HCT116 (cell line): ENCODE data around the gene WWTR1. TPM values are rescaled to one million over a fixed set of nuclear protein-coding genes. Genes with fewer than 3 reads are reported as not detected.

Source experiments
- ATAC-seq: fragments of 200-7000 bp; cut with Tn5 transposase; 2 replicates; pipeline ENCODE4 v1.9.1; 2020; ENCODE audit warnings: mild to moderate bottlenecking, moderate library complexity
- BruUV-seq: library from RNA; stranded (reverse); fragments of 400-500 nt; replicated peaks from 2 replicates; lab custom pipeline; 2021; lab: Mats Ljungman, UMichigan
- CTCF ChIA-PET: fragments of 300-600 bp; sonication (Branson Sonifier 250); formaldehyde crosslinking; loops from one replicate; lab custom pipeline; 2021; ENCODE audit warnings: antibody characterized with exemption; lab: Charles Lee
- POLR2A ChIA-PET: fragments of 300-600, 350-600 bp; sonication (Branson Sonifier 250); formaldehyde crosslinking; loops from one replicate; lab custom pipeline; 2021; ENCODE audit warnings: antibody characterized with exemption; lab: Charles Lee
- RAD21 ChIA-PET, 2 experiments: fragments of 300-600 bp; sonication (Branson Sonifier 250); formaldehyde crosslinking; loops; one replicate each; lab custom pipeline; 2023; ENCODE audit warnings: low total read pairs in 2 of 2; ENCODE audit not compliant: uncharacterized antibody in 2 of 2, unreplicated experiment in 2 of 2, low non-redundant PET in 1 of 2; lab: Charles Lee
- DNase-seq: peaks from one replicate; pipeline ENCODE4 v3.0.0-alpha.2; 2010; ENCODE audit warnings: low read depth, low spot score
- H2AFZ ChIP-seq: fragments of 200-600 bp; shearing (Covaris generic), sonication (generic); 2 replicates; pipeline ENCODE4 v1.6.1; 2017; ENCODE audit warnings: low read depth, mixed run types, mixed read lengths, antibody characterized with exemption, low read length; ENCODE audit not compliant: poor library complexity, severe bottlenecking
- H3K27ac ChIP-seq: 2 replicates; pipeline ENCODE4 v1.5.1; 2012; ENCODE audit warnings: low read depth, low read length
- H3K27me3 ChIP-seq: fragments of 200-600 bp; sonication (generic); 2 replicates; pipeline ENCODE4 v1.6.1; 2016; ENCODE audit warnings: mixed run types, low read length, mixed read lengths; ENCODE audit not compliant: insufficient read depth
- H3K36me3 ChIP-seq, 2 experiments: fragments of 200-500 bp in 1 of 2; fragments of 200-600 bp in 1 of 2; sonication (Bioruptor generic) in 1 of 2; sonication (generic) in 1 of 2; 2 replicates each; pipeline versions ENCODE4 v1.5.1 to v1.6.1; 2014 to 2016; ENCODE audit warnings: low read length in 2 of 2, inconsistent platforms in 1 of 2, mixed read lengths in 1 of 2, mixed run types in 1 of 2; ENCODE audit not compliant: insufficient read depth in 2 of 2, control insufficient read depth in 1 of 2
- H3K4me1 ChIP-seq, 2 experiments: fragments of 200-600 bp in 1 of 2; sonication (generic) in 1 of 2; 2 replicates each; pipeline versions ENCODE4 v1.5.1 to v1.6.1; 2012 to 2017; ENCODE audit warnings: low read length in 2 of 2, inconsistent platforms in 1 of 2, mild to moderate bottlenecking in 1 of 2, mixed read lengths in 1 of 2, mixed run types in 1 of 2, moderate library complexity in 1 of 2; ENCODE audit not compliant: insufficient read depth in 2 of 2, control insufficient read depth in 1 of 2
- H3K4me2 ChIP-seq: fragments of 200-600 bp; sonication (generic); 2 replicates; pipeline ENCODE4 v1.6.1; 2017; ENCODE audit warnings: mixed run types, low read length, mixed read lengths
- H3K4me3 ChIP-seq, 2 experiments: fragments of 200-600 bp in 1 of 2; sonication (generic) in 1 of 2; replicated peaks in 1 of 2; 2 replicates each; pipeline ENCODE4 v1.5.1; 2011 to 2016; ENCODE audit warnings: low read length in 2 of 2, control low read depth in 1 of 2, low read depth in 1 of 2, mild to moderate bottlenecking in 1 of 2, mixed read lengths in 1 of 2, mixed run types in 1 of 2
- H3K79me2 ChIP-seq: fragments of 200-600 bp; sonication (generic); 2 replicates; pipeline ENCODE4 v1.6.1; 2017; ENCODE audit warnings: mild to moderate bottlenecking, mixed run types, low read length, moderate library complexity, mixed read lengths; ENCODE audit not compliant: insufficient read depth
- H3K9ac ChIP-seq: fragments of 200-600 bp; sonication (generic); 2 replicates; pipeline ENCODE4 v1.6.1; 2016; ENCODE audit warnings: low read length, mixed read lengths
- H3K9me2 ChIP-seq: fragments of 200-600 bp; sonication (generic), shearing (Covaris generic); 2 replicates; pipeline ENCODE4 v1.6.1; 2017; ENCODE audit warnings: mixed run types, mild to moderate bottlenecking, moderate library complexity; ENCODE audit not compliant: insufficient read depth
- H3K9me3 ChIP-seq, 2 experiments: fragments of 200-500 bp in 1 of 2; fragments of 200-600 bp in 1 of 2; sonication (Bioruptor generic) in 1 of 2; sonication (generic) in 1 of 2; 2 replicates each; pipeline ENCODE4 v1.6.1; 2014 to 2017; ENCODE audit warnings: low read length in 2 of 2, mixed read lengths in 2 of 2, inconsistent platforms in 1 of 2, low read depth in 1 of 2, mild to moderate bottlenecking in 1 of 2, mixed run types in 1 of 2, moderate library complexity in 1 of 2; ENCODE audit not compliant: control insufficient read depth in 1 of 2, insufficient read depth in 1 of 2
- H4K20me1 ChIP-seq: fragments of 200-600 bp; sonication (generic), shearing (Covaris generic); 2 replicates; pipeline ENCODE4 v1.6.1; 2017; ENCODE audit warnings: mixed run types, mild to moderate bottlenecking, moderate library complexity; ENCODE audit not compliant: insufficient read depth
- CBX3 ChIP-seq: IDR thresholded peaks from 2 replicates; pipeline ENCODE4 v1.6.1; 2012; ENCODE audit warnings: low read depth
- CEBPB ChIP-seq: IDR thresholded peaks from 2 replicates; pipeline ENCODE4 v1.6.1; 2012; ENCODE audit warnings: low read depth
- EGR1 ChIP-seq: IDR thresholded peaks from 2 replicates; pipeline ENCODE4 v1.6.1; 2012; ENCODE audit warnings: low read depth
- EZH2phosphoT487 ChIP-seq: fragments of 200-600 bp; IDR thresholded peaks from 2 replicates; pipeline ENCODE4 v1.6.1; 2018; ENCODE audit warnings: antibody characterized with exemption, borderline replicate concordance
- FOSL1 ChIP-seq: IDR thresholded peaks from 2 replicates; pipeline ENCODE4 v1.6.1; 2012; ENCODE audit warnings: low read depth
- POLR2A ChIP-seq: IDR thresholded peaks from 2 replicates; pipeline ENCODE4 v1.7.0; 2011; ENCODE audit warnings: borderline replicate concordance; ENCODE audit not compliant: insufficient read depth, insufficient read length; ENCODE audit errors: extremely low read depth
- RAD21 ChIP-seq: IDR thresholded peaks from 2 replicates; pipeline ENCODE4 v1.6.1; 2012; ENCODE audit warnings: low read depth, mild to moderate bottlenecking
- YY1 ChIP-seq: IDR thresholded peaks from 2 replicates; pipeline ENCODE4 v1.6.1; 2011; ENCODE audit warnings: low read length, low read depth, moderate library complexity, mild to moderate bottlenecking; ENCODE audit not compliant: insufficient replicate concordance; ENCODE audit errors: extremely low read depth
- ZFX ChIP-seq: fragments of 450-650 bp; IDR thresholded peaks from 2 replicates; pipeline ENCODE4 v1.6.1; 2017
- ZNF274 ChIP-seq: fragments of 200-500 bp; sonication (Bioruptor generic); IDR thresholded peaks from 2 replicates; pipeline ENCODE4 v1.6.1; 2014; ENCODE audit warnings: mild to moderate bottlenecking, low read depth, low read length, inconsistent platforms
- intact Hi-C: fragments of 100-400 bp; cut with micrococcal nuclease; formaldehyde crosslinking; loops from 2 replicates; pipeline ENCODE4 v1.10.0; 2022
- total RNA-seq: library from RNA; stranded (reverse); gene quantifications from one replicate; pipeline ENCODE4 v1.2.1, GENCODE V29; 2021; ENCODE audit not compliant: unreplicated experiment
- TF ChIP-seq, protein P1 (sequence below): IDR thresholded peaks from 2 replicates; pipeline ENCODE4 v1.6.1; 2012
- TF ChIP-seq, protein P2 (sequence below): IDR thresholded peaks from 2 replicates; pipeline ENCODE4 v1.6.1; 2012; ENCODE audit warnings: low read depth

WWTR1 gene
- total RNA-seq, 1 experiment from 2014 or later = 46.9 TPM

DNA sequence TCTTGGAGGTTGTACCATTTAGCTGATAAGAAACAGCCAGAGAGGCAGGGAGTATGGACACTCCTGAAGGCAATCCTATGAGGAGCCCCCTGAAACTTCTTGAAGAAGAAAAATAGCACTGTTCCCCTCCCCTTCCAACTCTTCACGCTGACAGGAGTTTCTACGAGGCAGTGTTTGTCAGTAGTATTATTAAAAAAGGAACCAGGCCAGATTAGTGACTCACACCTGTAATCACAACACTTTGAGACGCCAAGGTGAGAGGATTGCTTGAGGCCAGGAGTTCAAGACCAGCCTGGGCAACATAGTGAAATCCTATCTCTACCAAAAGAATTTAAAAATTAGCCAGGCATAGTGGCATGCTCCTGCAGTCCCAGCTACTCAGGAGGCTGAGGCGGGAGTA lies 38.7 kb downstream of the WWTR1 start:
- BruUV-seq = no TSS peak
- Histone ChIP-seq H3K9me3 (no peaks in the 10 kb centered on the region), H4K20me1 (no peaks in the 10 kb centered on the region), H3K79me2 (peaks cover 73% of the 10 kb centered on the region), H3K27ac (no peak overlapping the region), H3K9me2 (no peaks in the 10 kb centered on the region), H3K4me3 (no peak overlapping the region), H3K36me3 (no peaks in the 10 kb centered on the region), H3K4me1 (peaks cover 17 to 30% of the 10 kb centered on the region in 2 experiments), H3K4me2 (peak overlapping the region; percentile 13; the same call in 1 of the 2 replicates), H2AFZ (no peak overlapping the region)
- ATAC-seq = peak; percentile 27; the same call in 1 of the 2 replicates
- ChIA-PET POLR2A (no interaction called here), CTCF (no interaction called here)
- TF ChIP-seq EZH2phosphoT487 (no peak), ZNF274 (no peak), FOSL1 (no peak), YY1 (no peak)
- TF ChIP-seq, all 23 proteins: peak for 0
- intact Hi-C loops = no loop called here
- no peak overlapping the region for H3K9ac ChIP-seq
- DNase-seq = no peak
- RAD21 ChIA-PET = interaction anchor here in 1 of 2 experiments (0.7 kb wide), 1 partner anchor 14 kb away, joined by 3 read pairs; no protein-coding TSS in a partner anchor
- H3K27me3 ChIP-seq = no peaks in the 10 kb centered on the region

DNA sequence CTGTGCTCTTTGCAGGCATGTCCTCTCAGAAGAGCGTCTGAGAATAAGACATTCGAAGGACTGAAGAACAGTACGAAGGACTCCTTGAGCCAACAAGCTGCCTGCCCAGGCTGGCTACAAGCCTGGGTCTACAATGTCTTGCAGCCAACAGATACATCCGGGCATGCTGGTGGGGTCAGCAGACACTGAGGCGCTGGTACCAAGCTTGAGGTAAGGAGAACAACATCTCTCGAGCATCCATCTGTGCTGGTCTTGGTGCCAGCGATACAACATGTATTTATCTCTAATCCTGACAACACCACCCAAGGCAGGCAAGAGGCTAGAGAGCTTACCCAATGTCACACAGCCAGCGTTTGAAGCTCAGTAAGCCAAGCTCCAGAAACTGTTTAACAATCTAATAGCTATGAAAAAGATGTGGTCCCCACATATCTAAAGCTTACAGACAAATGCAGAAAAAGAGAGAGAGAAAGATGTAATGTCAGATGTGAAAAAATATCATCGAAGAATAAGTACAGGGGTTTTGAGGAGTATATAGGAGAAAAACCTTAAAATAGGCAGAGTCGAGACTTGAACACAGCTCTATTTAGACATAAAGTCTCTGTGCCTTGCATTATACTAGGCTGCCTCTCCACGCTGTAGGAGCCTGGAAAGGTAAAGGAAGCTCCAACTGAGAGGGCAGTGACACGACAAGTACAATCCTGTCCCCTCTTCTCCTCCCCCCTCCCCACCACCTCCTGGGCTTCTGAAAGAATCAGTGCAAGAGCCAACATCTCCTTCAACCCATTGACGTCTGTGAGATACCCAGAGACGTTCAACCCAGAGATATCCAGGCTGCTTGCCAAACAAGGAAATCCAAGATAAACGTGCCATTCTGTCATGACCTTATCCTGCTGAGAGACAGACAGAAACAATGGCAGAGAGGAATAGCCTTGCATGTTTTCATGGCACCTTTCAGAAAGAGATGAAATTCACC lies 39.4 kb downstream of the WWTR1 start:
- POLR2A ChIA-PET = no interaction called here
- peak; percentile 32; the same call in 1 of the 2 replicates for ATAC-seq
- H3K4me2 ChIP-seq = 0 out of 2 replicates have a peak overlapping the region, but pooled peaks have one; percentile 9
- TF ChIP-seq FOSL1 = no peak
- TF ChIP-seq, protein P1, sequence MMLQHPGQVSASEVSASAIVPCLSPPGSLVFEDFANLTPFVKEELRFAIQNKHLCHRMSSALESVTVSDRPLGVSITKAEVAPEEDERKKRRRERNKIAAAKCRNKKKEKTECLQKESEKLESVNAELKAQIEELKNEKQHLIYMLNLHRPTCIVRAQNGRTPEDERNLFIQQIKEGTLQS = no peak
- no peak for TF ChIP-seq EGR1
- no peak for TF ChIP-seq ZNF274
- no peak for TF ChIP-seq RAD21
- TF ChIP-seq CBX3 = no peak
- TF ChIP-seq, protein P2, sequence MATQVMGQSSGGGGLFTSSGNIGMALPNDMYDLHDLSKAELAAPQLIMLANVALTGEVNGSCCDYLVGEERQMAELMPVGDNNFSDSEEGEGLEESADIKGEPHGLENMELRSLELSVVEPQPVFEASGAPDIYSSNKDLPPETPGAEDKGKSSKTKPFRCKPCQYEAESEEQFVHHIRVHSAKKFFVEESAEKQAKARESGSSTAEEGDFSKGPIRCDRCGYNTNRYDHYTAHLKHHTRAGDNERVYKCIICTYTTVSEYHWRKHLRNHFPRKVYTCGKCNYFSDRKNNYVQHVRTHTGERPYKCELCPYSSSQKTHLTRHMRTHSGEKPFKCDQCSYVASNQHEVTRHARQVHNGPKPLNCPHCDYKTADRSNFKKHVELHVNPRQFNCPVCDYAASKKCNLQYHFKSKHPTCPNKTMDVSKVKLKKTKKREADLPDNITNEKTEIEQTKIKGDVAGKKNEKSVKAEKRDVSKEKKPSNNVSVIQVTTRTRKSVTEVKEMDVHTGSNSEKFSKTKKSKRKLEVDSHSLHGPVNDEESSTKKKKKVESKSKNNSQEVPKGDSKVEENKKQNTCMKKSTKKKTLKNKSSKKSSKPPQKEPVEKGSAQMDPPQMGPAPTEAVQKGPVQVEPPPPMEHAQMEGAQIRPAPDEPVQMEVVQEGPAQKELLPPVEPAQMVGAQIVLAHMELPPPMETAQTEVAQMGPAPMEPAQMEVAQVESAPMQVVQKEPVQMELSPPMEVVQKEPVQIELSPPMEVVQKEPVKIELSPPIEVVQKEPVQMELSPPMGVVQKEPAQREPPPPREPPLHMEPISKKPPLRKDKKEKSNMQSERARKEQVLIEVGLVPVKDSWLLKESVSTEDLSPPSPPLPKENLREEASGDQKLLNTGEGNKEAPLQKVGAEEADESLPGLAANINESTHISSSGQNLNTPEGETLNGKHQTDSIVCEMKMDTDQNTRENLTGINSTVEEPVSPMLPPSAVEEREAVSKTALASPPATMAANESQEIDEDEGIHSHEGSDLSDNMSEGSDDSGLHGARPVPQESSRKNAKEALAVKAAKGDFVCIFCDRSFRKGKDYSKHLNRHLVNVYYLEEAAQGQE = no peak
- TF ChIP-seq POLR2A = no peak
- no peak for TF ChIP-seq ZFX
- TF ChIP-seq CEBPB = no peak

More for the DNA sequence above, 39.4 kb downstream of the WWTR1 start:
- no TSS peak for BruUV-seq
- no peaks in the 10 kb centered on the region for H3K36me3 ChIP-seq
- no peak overlapping the region for H3K27ac ChIP-seq
- DNase-seq = no peak
- peaks cover 17 to 30% of the 10 kb centered on the region in 2 experiments for H3K4me1 ChIP-seq
- no peaks in the 10 kb centered on the region for H3K9me2 ChIP-seq
- H3K27me3 ChIP-seq = no peaks in the 10 kb centered on the region
- ChIA-PET CTCF (no interaction called here), RAD21 (interaction anchor here in 1 of 2 experiments (0.7 kb wide), 1 partner anchor 13 kb away, joined by 3 read pairs; no protein-coding TSS in a partner anchor)
- intact Hi-C loops = no loop called here
- peaks cover 79% of the 10 kb centered on the region for H3K79me2 ChIP-seq
- H3K9ac ChIP-seq = no peak overlapping the region
- no peaks in the 10 kb centered on the region for H4K20me1 ChIP-seq
- H3K4me3 ChIP-seq = no peak overlapping the region
- no peaks in the 10 kb centered on the region for H3K9me3 ChIP-seq
- H2AFZ ChIP-seq = no peak overlapping the region
